ENCODE data around the gene ZNF599. TPM values are rescaled to one million over a fixed set of nuclear protein-coding genes. Genes with fewer than 3 reads are reported as not detected.

ZNF599 gene
- total RNA-seq, 1 donor from 2014 or later: 5.9 TPM

- no peak for DNase-seq
- intact Hi-C loops (cut with DNase I): no loop called here
- peaks cover 59% of the 10 kb centered on the region for H3K36me3 ChIP-seq
Observed at GRCh38 chr19:34766386-34766785, 6.6 kb downstream of the ZNF599 start.

GRCh38 chr19:34759218-34759917, 13.6 kb downstream of the ZNF599 start:
- no peak for ATAC-seq
- Histone ChIP-seq H3K27me3 (ENCODE audit: low read depth) (no peaks in the 10 kb centered on the region), H3K36me3 (peaks cover 13% of the 10 kb centered on the region), H3K9me3 (peaks cover 94% of the 10 kb centered on the region), H3K27ac (no peak overlapping the region), H3K4me1 (no peaks in the 10 kb centered on the region), H3K4me3 (no peak overlapping the region)
- TF ChIP-seq CTCF (IDR thresholded peaks at IDR 0.05): no peak
- DNase-seq: no peak
- intact Hi-C loops (cut with DNase I): no loop called here

More at GRCh38 chr19:34766386-34766785, 6.6 kb downstream of the ZNF599 start:
- H3K4me1 ChIP-seq: no peaks in the 10 kb centered on the region
- TF ChIP-seq CTCF (IDR thresholded peaks at IDR 0.05): no peak
- H3K27me3 ChIP-seq (ENCODE audit: low read depth): no peaks in the 10 kb centered on the region
- H3K4me3 ChIP-seq: no peak overlapping the region
- no peak for ATAC-seq
- no peak overlapping the region for H3K27ac ChIP-seq
- H3K9me3 ChIP-seq: peaks cover 28% of the 10 kb centered on the region

GRCh38 chr19:34757441-34757840, 15.6 kb downstream of the ZNF599 start:
- H3K9me3 ChIP-seq: peaks cover 99% of the 10 kb centered on the region
- no peaks in the 10 kb centered on the region for H3K4me1 ChIP-seq
- TF ChIP-seq CTCF (IDR thresholded peaks at IDR 0.05): no peak
- DNase-seq (no peak), ATAC-seq (no peak)
- H3K4me3 ChIP-seq: no peak overlapping the region
- H3K36me3 ChIP-seq: no peaks in the 10 kb centered on the region
- intact Hi-C loops (cut with DNase I): no loop called here
- no peaks in the 10 kb centered on the region for H3K27me3 ChIP-seq (ENCODE audit: low read depth)
- H3K27ac ChIP-seq: no peak overlapping the region

GRCh38 chr19:34744896-34745690, 27.9 kb downstream of the ZNF599 start:
- Histone ChIP-seq H3K27ac (no peak overlapping the region), H3K36me3 (peaks cover 14% of the 10 kb centered on the region), H3K4me1 (no peaks in the 10 kb centered on the region), H3K4me3 (no peak overlapping the region), H3K9me3 (peaks cover 95% of the 10 kb centered on the region), H3K27me3 (ENCODE audit: low read depth) (no peaks in the 10 kb centered on the region)
- ATAC-seq (no peak), DNase-seq (no peak)
- intact Hi-C loops (cut with DNase I): no loop called here
- TF ChIP-seq CTCF (IDR thresholded peaks at IDR 0.05): no peak

- Histone ChIP-seq H3K4me3 (peak overlapping the region; percentile 84), H3K36me3 (peaks cover 22% of the 10 kb centered on the region), H3K27me3 (ENCODE audit: low read depth) (no peaks in the 10 kb centered on the region), H3K27ac (peak overlapping the region; percentile 99), H3K4me1 (peaks cover 23% of the 10 kb centered on the region), H3K9me3 (peaks cover 15% of the 10 kb centered on the region)
- no peak for DNase-seq
- TF ChIP-seq CTCF (IDR thresholded peaks at IDR 0.05): no peak
- no peak for ATAC-seq
- intact Hi-C loops (cut with DNase I): no loop called here
Observed at GRCh38 chr19:34734537-34735103, 38.4 kb downstream of the ZNF599 start.
